Activated naive CD4-positive, alpha-beta T cell treated with anti-CD3 and anti-CD28 coated beads, Interleukin-2, amount 10 ng/mL, durations not matched to agents 7 days and 5 days (primary cell): ENCODE data around the gene LHFPL6.

Experiments used
- CTCF ChIA-PET: fragments of 350-600 bp; sonication (Branson Sonifier 250); formaldehyde crosslinking; loops from one replicate; lab custom pipeline; 2021; ENCODE audit warnings: antibody characterized with exemption; lab: Charles Lee
- DNase-seq: peaks from one replicate; pipeline ENCODE4 v3.0.0-alpha.2; 2020
- H3K27ac Mint-ChIP-seq: one replicate; pipeline ENCODE4 v1.8.0; 2021; ENCODE audit warnings: mild to moderate bottlenecking, moderate library complexity, mixed read lengths
- H3K27me3 Mint-ChIP-seq: one replicate; pipeline ENCODE4 v1.8.0; 2021; ENCODE audit warnings: mild to moderate bottlenecking, mixed read lengths
- H3K36me3 Mint-ChIP-seq: one replicate; pipeline ENCODE4 v1.8.0; 2021; ENCODE audit warnings: mixed read lengths
- H3K4me1 Mint-ChIP-seq: one replicate; pipeline ENCODE4 v1.8.0; 2021; ENCODE audit warnings: mixed read lengths
- H3K4me3 Mint-ChIP-seq: one replicate; pipeline ENCODE4 v1.8.0; 2021; ENCODE audit warnings: mild to moderate bottlenecking, moderate library complexity, mixed read lengths
- H3K9me3 Mint-ChIP-seq: one replicate; pipeline ENCODE4 v1.8.0; 2021; ENCODE audit warnings: mixed read lengths

LHFPL6 gene

GRCh38 chr13:39306639-39307589 lies 296.1 kb downstream of the LHFPL6 start:
- H3K27ac Mint-ChIP-seq, result no peak overlapping the region
- no peaks in the 10 kb centered on the region for H3K4me1 Mint-ChIP-seq
- H3K4me3 Mint-ChIP-seq, result no peak overlapping the region
- H3K9me3 Mint-ChIP-seq, result no peaks in the 10 kb centered on the region
- H3K36me3 Mint-ChIP-seq, result no peaks in the 10 kb centered on the region
- no peaks in the 10 kb centered on the region for H3K27me3 Mint-ChIP-seq
- DNase-seq, result no peak
- CTCF ChIA-PET, result no interaction called here

GRCh38 chr13:39302820-39303219 lies 300.2 kb downstream of the LHFPL6 start:
- H3K27ac Mint-ChIP-seq, result no peak overlapping the region
- CTCF ChIA-PET, result no interaction called here

GRCh38 chr13:39298951-39299350 lies 304.0 kb downstream of the LHFPL6 start:
- CTCF ChIA-PET, result no interaction called here
- no peaks in the 10 kb centered on the region for H3K27me3 Mint-ChIP-seq
- H3K4me3 Mint-ChIP-seq, result no peak overlapping the region
- H3K27ac Mint-ChIP-seq, result no peak overlapping the region
- H3K9me3 Mint-ChIP-seq, result peaks cover 3% of the 10 kb centered on the region
- DNase-seq, result no peak
- no peaks in the 10 kb centered on the region for H3K36me3 Mint-ChIP-seq
- no peaks in the 10 kb centered on the region for H3K4me1 Mint-ChIP-seq

More at GRCh38 chr13:39302820-39303219, 300.2 kb downstream of the LHFPL6 start:
- Mint-ChIP-seq H3K9me3 (no peaks in the 10 kb centered on the region), H3K4me3 (no peak overlapping the region), H3K36me3 (no peaks in the 10 kb centered on the region), H3K4me1 (no peaks in the 10 kb centered on the region), H3K27me3 (no peaks in the 10 kb centered on the region)
- no peak for DNase-seq

GRCh38 chr13:39297664-39298171 lies 305.3 kb downstream of the LHFPL6 start:
- CTCF ChIA-PET, result no interaction called here
- Mint-ChIP-seq H3K27me3 (no peaks in the 10 kb centered on the region), H3K4me3 (no peak overlapping the region), H3K27ac (no peak overlapping the region), H3K36me3 (no peaks in the 10 kb centered on the region), H3K4me1 (no peaks in the 10 kb centered on the region), H3K9me3 (peaks cover 3% of the 10 kb centered on the region)
- no peak for DNase-seq

GRCh38 chr13:39297023-39297422 lies 306.0 kb downstream of the LHFPL6 start:
- no peaks in the 10 kb centered on the region for H3K4me1 Mint-ChIP-seq
- H3K27me3 Mint-ChIP-seq, result no peaks in the 10 kb centered on the region
- CTCF ChIA-PET, result no interaction called here
- H3K27ac Mint-ChIP-seq, result no peak overlapping the region
- H3K4me3 Mint-ChIP-seq, result no peak overlapping the region
- DNase-seq, result no peak
- H3K36me3 Mint-ChIP-seq, result no peaks in the 10 kb centered on the region
- peaks cover 3% of the 10 kb centered on the region for H3K9me3 Mint-ChIP-seq

- DNase-seq, result no peak
- H3K27me3 Mint-ChIP-seq, result no peaks in the 10 kb centered on the region
- CTCF ChIA-PET, result no interaction called here
- no peak overlapping the region for H3K27ac Mint-ChIP-seq
- no peak overlapping the region for H3K4me3 Mint-ChIP-seq
- H3K36me3 Mint-ChIP-seq, result no peaks in the 10 kb centered on the region
- no peaks in the 10 kb centered on the region for H3K4me1 Mint-ChIP-seq
- H3K9me3 Mint-ChIP-seq, result peaks cover 3% of the 10 kb centered on the region
Observed at GRCh38 chr13:39296193-39296592, 306.8 kb downstream of the LHFPL6 start.
